Measurements from ENCODE around the gene SEC24D. TPM values are rescaled to one million over a fixed set of nuclear protein-coding genes. Genes with fewer than 3 reads are reported as not detected.

SEC24D gene
- 81.0 and 127 TPM in 2 replicates for total RNA-seq (2011; cell fraction: chromatin; rRNA removed; ENCODE audit: low replicate concordance)
- 24.8 and 40.4 TPM in 2 replicates for total RNA-seq (2011; cell fraction: nucleolus; rRNA removed)
- 67.7 and 90.5 TPM in 2 replicates for total RNA-seq (2011; cell fraction: nucleoplasm; rRNA removed)
- total RNA-seq (2014; rRNA removed) = 8.1 and 10.4 TPM in 2 replicates
- total RNA-seq (2014; rRNA removed; fragmentation: Illumina TruSeq; extraction: Trizol) = 15.0 and 16.5 TPM in 2 replicates
- 11.3 and 12.1 TPM in 2 replicates for total RNA-seq (2015; rRNA removed; fragmentation: Illumina TruSeq; extraction: Trizol)
- total RNA-seq (2021) = 20.0 and 20.1 TPM in 2 replicates
- 22.5 and 37.3 TPM in 2 replicates for polyA plus RNA-seq (2011; rRNA removed)
- polyA plus RNA-seq (2011; cell fraction: cytosol; rRNA removed) = 12.3 and 36.0 TPM in 2 replicates
- polyA plus RNA-seq (2011; cell fraction: nucleus; rRNA removed) = 44.1 and 66.0 TPM in 2 replicates
- polyA plus RNA-seq (2012) = 13.2 and 34.7 TPM in 2 replicates
- polyA plus RNA-seq (2014; fragmentation: Illumina TruSeq; extraction: Trizol) = 16.8 and 19.6 TPM in 2 replicates
- polyA plus RNA-seq (2014; fragmentation: Nextera tagmentation; extraction: Ambion mirVana) = 1 to 10 TPM; 7.1 to 8.1 TPM
- 9.0 and 10.5 TPM in 2 replicates for polyA plus RNA-seq (2014; rRNA removed)
- 34.8 and 79.8 TPM in 2 replicates for polyA minus RNA-seq (2011; rRNA and poly(A)+ RNA removed)
- 17.4 and 37.8 TPM in 2 replicates for polyA minus RNA-seq (2011; cell fraction: cytosol; rRNA and poly(A)+ RNA removed)
- 39.9 and 102 TPM in 2 replicates for polyA minus RNA-seq (2011; cell fraction: nucleus; rRNA and poly(A)+ RNA removed)
- Bru-seq, nascent RNA = percentile 82 among the genes with signal in this experiment
- BruChase-seq, experiment 1, labeled RNA remaining after a 2-hour chase = percentile 79 among the genes with signal in this experiment
- percentile 78 among the genes with signal in this experiment for BruChase-seq, experiment 2, labeled RNA remaining after a 6-hour chase
- long read RNA-seq, experiment 1, full-length matches to known transcripts = 20 of 63 reads
- long read RNA-seq, experiment 1, partial matches to known transcripts = 31 of 63 reads
- long read RNA-seq, experiment 1, other reads (novel, unspliced or antisense) = 12 of 63 reads
- long read RNA-seq, experiment 2, full-length matches to known transcripts = 4 of 7 reads
- long read RNA-seq, experiment 2, partial matches to known transcripts = 0 of 7 reads
- long read RNA-seq, experiment 2, other reads (novel, unspliced or antisense) = 3 of 7 reads
- long read RNA-seq, experiment 3, full-length matches to known transcripts = 6 of 13 reads
- long read RNA-seq, experiment 3, partial matches to known transcripts = 3 of 13 reads
- long read RNA-seq, experiment 3, other reads (novel, unspliced or antisense) = 4 of 13 reads

GRCh38 chr4:118835571-118836300, at the start of gene SEC24D:
Gene SEC24D, minus strand, starts transcription at chr4:118836126. Its CDS starts 2,430 bp downstream, at chr4:118833696.
- H3K27ac ChIP-seq (ENCODE audit: extremely low read depth, low read depth, low read length) = peak within 1 kb of the TSS; percentile 79
- peaks cover 23% of the 10 kb centered on the region; the same call in 2 of the 3 replicates for H3K79me2 ChIP-seq (ENCODE audit: control insufficient read depth, insufficient read depth, low read length)
- ChIA-PET CTCF (ENCODE audit: low intra/inter-chr PET ratio) (no interaction called here), POLR2A (interaction anchor here (0.7 to 3.8 kb wide), 9 partner anchors 10 to 147 kb away, joined by 3 to 25 read pairs (median 4); no protein-coding TSS in a partner anchor)
- H3K9ac ChIP-seq (ENCODE audit: insufficient read depth in 1 of 2, low read depth in 2 of 2, low read length in 2 of 2) = peak within 1 kb of the TSS; percentile 86 to 88
- WGBS (ENCODE audit: insufficient coverage, low coverage, missing lambda C conversion rate) = under 1% methylated on average over 38 of the region's 69 CpGs
- peak within 1 kb of the TSS; percentile 92 for H3K4me3 ChIP-seq
- no peaks in the 10 kb centered on the region for H3K9me3 ChIP-seq (replicated peaks; ENCODE audit: control insufficient read depth, insufficient read depth, low read depth, low read length)
- in situ Hi-C loops (cut with MboI) (no loop called here), intact Hi-C loops (cut with micrococcal nuclease) (no loop called here)
- no TSS peak for BruUV-seq (replicated peaks)
- DNase-seq (ENCODE audit: extremely low read depth in 1 of 4, low spot score in 3 of 4) (peak; percentile 91 to 99 (median 98)), ATAC-seq (peak; percentile 94), FAIRE-seq (peak; percentile 32)
- no peaks in the 10 kb centered on the region; a peak in 1 of 5 replicates for H3K27me3 ChIP-seq (ENCODE audit: control insufficient read depth in 2 of 2, insufficient read depth in 2 of 2, low read length in 2 of 2)
- H4K20me1 ChIP-seq (replicated peaks; ENCODE audit: control insufficient read depth, insufficient read depth, low read length) = no peaks in the 10 kb centered on the region
- peak within 1 kb of the TSS; percentile 100 for H2AFZ ChIP-seq (ENCODE audit: low read depth, low read length)
- H3K9me1 ChIP-seq (ENCODE audit: control insufficient read depth, insufficient read depth, low read length) = no peaks in the 10 kb centered on the region
- peak within 1 kb of the TSS; percentile 94 for H3K4me2 ChIP-seq (ENCODE audit: insufficient read depth, low read length)
- H3K4me1 ChIP-seq (replicated peaks in 1 of 2; ENCODE audit: control insufficient read depth in 2 of 2, insufficient read depth in 2 of 2, low read length in 2 of 2) = peaks cover 4 to 8% of the 10 kb centered on the region in 2 experiments; a peak in 4 of 5 replicates
- H3K36me3 ChIP-seq (ENCODE audit: control insufficient read depth, insufficient read depth, low read length) = peaks cover 19% of the 10 kb centered on the region; the same call in 2 of the 3 replicates
- TF ChIP-seq CREB3L1 (IDR thresholded peaks at IDR 0.05; ENCODE audit: borderline replicate concordance, low read depth) (peak; percentile 99), GABPB2 (CRISPR knock-in tag; conservative IDR thresholded peaks at IDR 0.05) (no peak), ZNF668 (CRISPR knock-in tag; IDR thresholded peaks at IDR 0.05) (no peak), BMI1 (IDR thresholded peaks at IDR 0.05; ENCODE audit: low read length) (no peak)
